Effector memory CD8-positive, alpha-beta T cell (primary cell): ENCODE data around the gene ADGRL3.

Experiments used
- ATAC-seq: fragments of 150-1000 bp; cut with Tn5 transposase; replicated peaks from 2 replicates; pipeline ENCODE4 v1.10.0; 2021; ENCODE audit warnings: mild to moderate bottlenecking, moderate library complexity
- DNase-seq, 3 experiments: peaks; one replicate each; pipeline ENCODE4 v3.0.0; 2021
- H3K27ac Mint-ChIP-seq, 2 donors: one replicate each; pipeline ENCODE4 v1.8.0; 2022; ENCODE audit warnings: mild to moderate bottlenecking in 2 of 2, mixed read lengths in 2 of 2, moderate library complexity in 2 of 2
- H3K27me3 Mint-ChIP-seq, 2 donors: one replicate each; pipeline ENCODE4 v1.8.0; 2022; ENCODE audit warnings: mixed read lengths in 2 of 2
- H3K36me3 Mint-ChIP-seq: one replicate; pipeline ENCODE4 v1.8.0; 2022; ENCODE audit warnings: mild to moderate bottlenecking, moderate library complexity, mixed read lengths; ENCODE audit not compliant: insufficient read depth
- H3K4me1 Mint-ChIP-seq, 2 donors: one replicate each; pipeline ENCODE4 v1.8.0; 2022; ENCODE audit warnings: low read depth in 2 of 2, mixed read lengths in 2 of 2
- H3K4me3 Mint-ChIP-seq, 2 donors: one replicate each; pipeline ENCODE4 v1.8.0; 2022; ENCODE audit warnings: mild to moderate bottlenecking in 2 of 2, mixed read lengths in 2 of 2, moderate library complexity in 2 of 2
- H3K9me3 Mint-ChIP-seq, 2 donors: one replicate each; pipeline ENCODE4 v1.8.0; 2022; ENCODE audit warnings: mixed read lengths in 2 of 2

The ADGRL3 gene

DNA sequence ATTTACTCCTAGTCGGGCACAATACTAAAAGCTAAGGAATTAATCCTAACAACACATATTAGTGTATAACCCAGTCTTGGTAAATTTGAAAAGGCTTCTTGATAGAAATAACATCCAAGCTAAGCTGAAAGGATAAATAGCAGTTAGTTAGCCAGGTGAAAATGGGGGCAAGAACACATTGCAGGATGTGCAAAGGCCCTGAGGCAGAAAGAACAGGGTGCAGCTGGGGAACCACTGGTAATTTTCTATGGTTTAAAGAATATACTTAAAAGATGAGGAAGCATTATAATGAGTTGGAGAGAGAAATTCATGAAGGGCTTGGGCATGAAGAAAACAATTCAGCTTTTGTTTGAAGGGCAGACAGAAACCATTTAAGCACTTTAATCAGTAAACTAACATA, 689.0 kb downstream of the ADGRL3 start:
- H3K4me1 Mint-ChIP-seq: no peaks in the 10 kb centered on the region
- H3K36me3 Mint-ChIP-seq: no peaks in the 10 kb centered on the region
- H3K27ac Mint-ChIP-seq: no peak overlapping the region
- H3K27me3 Mint-ChIP-seq: no peaks in the 10 kb centered on the region
- peaks cover 0 to 10% of the 10 kb centered on the region in 2 donors for H3K9me3 Mint-ChIP-seq
- DNase-seq: no peak
- ATAC-seq: no peak
- H3K4me3 Mint-ChIP-seq: no peak overlapping the region

DNA sequence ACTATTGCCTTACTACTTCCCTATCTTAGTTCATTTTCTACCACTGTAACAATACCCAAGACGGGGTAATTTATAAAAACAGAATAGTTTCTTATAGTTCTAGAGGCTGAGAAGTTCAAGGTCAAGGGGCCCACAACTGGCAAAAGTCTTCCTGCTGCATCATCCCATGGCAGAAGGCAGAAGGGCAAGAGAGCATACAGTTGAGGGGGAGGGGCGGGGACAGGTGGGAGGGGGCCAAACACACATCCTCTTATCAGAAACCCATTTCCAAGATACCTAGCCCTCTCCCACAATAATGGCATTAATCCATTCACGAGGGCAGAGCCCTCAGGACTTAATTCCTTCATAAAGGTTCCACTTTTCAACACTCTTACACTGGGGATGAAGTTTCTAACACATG, 690.2 kb downstream of the ADGRL3 start:
- Mint-ChIP-seq H3K4me1 (no peaks in the 10 kb centered on the region), H3K4me3 (no peak overlapping the region), H3K36me3 (no peaks in the 10 kb centered on the region), H3K27me3 (no peaks in the 10 kb centered on the region), H3K9me3 (peaks cover 0 to 12% of the 10 kb centered on the region in 2 donors), H3K27ac (no peak overlapping the region)
- ATAC-seq (no peak), DNase-seq (no peak)

DNA sequence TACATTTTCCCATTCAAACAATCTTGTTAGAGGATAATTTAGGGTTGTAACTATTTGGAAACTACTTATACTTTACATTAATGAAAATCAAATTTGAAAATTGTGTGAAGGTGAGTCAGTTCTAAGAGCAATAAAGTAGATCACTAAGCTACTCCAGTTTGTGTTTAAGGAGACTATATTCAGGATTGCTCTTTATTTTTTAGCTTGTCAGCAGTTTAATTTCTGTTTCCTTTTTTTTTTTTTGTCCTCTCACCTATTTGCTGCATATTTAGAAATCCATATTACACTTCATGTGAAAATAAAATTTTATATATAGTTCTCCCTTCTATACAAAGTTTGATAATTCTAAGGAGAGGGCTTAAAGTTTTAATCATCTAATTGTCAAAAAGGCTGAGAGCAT, 691.8 kb downstream of the ADGRL3 start:
- Mint-ChIP-seq H3K9me3 (peaks cover 0 to 12% of the 10 kb centered on the region in 2 donors), H3K4me3 (no peak overlapping the region), H3K36me3 (no peaks in the 10 kb centered on the region), H3K4me1 (no peaks in the 10 kb centered on the region), H3K27me3 (no peaks in the 10 kb centered on the region), H3K27ac (no peak overlapping the region)
- no peak for DNase-seq
- no peak for ATAC-seq

DNA sequence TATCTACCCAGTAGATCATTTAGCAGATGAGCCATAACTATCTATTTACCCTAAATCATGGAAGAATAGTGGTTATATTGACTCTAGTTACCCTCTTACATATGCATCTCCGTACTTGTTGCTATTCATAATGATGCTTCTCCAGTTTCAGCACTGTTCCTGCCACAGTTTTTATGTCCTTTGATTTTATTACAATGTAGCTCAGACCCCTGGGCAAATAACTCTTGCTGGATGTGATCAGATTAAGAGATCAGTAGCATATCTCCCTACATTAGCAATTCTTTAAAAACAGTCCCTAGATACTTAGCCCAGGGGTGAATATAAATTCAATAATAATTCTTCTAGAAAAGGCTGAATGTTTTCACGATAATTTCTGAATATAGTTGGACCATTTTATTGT, 696.5 kb downstream of the ADGRL3 start:
- Mint-ChIP-seq H3K27me3 (no peaks in the 10 kb centered on the region), H3K27ac (no peak overlapping the region), H3K36me3 (no peaks in the 10 kb centered on the region), H3K9me3 (peaks cover 5 to 8% of the 10 kb centered on the region in 2 donors), H3K4me3 (no peak overlapping the region), H3K4me1 (no peaks in the 10 kb centered on the region)
- no peak for DNase-seq
- ATAC-seq: no peak

DNA sequence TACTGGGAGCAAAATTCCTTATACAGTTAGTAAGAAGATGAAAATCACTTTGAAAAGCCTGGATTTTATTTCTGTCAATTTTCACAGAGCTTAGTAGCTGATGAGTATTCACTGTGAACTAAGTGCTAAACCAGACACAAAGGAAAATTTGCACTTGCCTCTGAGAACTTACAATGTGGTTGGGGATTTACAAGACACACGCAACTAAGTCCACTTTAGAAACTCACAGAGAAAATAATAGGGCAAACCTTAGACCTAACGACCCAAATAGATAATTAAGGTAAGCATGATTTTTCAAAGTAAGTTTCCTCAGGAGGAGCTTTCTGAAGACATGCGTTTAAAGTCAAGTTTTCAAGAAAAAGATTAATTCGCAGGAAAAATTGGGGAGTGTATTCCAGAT, 708.9 kb downstream of the ADGRL3 start:
- no peak for ATAC-seq
- DNase-seq: no peak
- Mint-ChIP-seq H3K4me1 (no peaks in the 10 kb centered on the region), H3K4me3 (no peak overlapping the region), H3K36me3 (no peaks in the 10 kb centered on the region), H3K27ac (no peak overlapping the region), H3K27me3 (no peaks in the 10 kb centered on the region), H3K9me3 (peaks cover 0 to 3% of the 10 kb centered on the region in 2 donors)

DNA sequence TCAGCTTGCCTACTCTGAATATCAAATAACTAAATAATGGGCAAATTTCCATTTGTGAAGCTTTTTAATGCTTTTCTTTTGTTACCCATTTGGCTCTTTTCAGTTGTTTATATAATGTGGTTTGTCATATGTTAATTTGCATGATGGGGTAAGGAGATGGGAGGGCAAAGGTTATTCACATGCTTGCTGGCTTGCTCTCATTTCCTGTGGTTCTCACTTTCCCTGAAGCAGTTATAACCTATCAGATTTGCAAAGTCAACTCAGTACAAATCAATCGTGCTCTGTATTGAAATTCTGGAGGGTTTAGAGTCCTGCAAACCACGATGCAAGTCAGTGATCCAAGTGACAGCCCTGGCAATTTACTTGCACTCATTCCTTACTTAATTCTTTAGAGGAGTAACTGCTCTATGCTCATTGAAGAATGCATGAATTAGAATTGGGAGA, 711.2 kb downstream of the ADGRL3 start:
- no peak overlapping the region for H3K4me3 Mint-ChIP-seq
- DNase-seq (no peak), ATAC-seq (no peak)
- H3K27me3 Mint-ChIP-seq: no peaks in the 10 kb centered on the region
- H3K4me1 Mint-ChIP-seq: no peaks in the 10 kb centered on the region
- no peaks in the 10 kb centered on the region for H3K36me3 Mint-ChIP-seq
- H3K9me3 Mint-ChIP-seq: peaks cover 0 to 6% of the 10 kb centered on the region in 2 donors
- no peak overlapping the region for H3K27ac Mint-ChIP-seq

DNA sequence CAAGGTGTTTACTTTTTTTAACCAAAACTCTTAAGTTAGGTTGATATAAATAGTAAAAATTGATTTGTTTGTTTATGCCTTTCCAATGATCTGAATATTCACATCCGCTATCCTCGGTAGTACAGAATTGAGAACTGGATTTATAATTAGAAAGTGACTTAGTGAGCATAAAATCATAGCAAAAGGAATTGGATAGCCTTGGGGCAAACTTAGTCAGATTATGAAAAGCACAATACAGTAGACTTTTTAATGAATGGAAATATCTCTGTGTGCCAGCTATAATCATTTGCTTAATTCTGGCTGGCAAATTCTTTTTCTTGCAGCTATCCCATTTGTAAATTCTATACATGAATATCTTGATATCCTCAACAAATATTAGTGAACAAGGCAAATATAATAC, 713.5 kb downstream of the ADGRL3 start:
- no peaks in the 10 kb centered on the region for H3K36me3 Mint-ChIP-seq
- H3K27me3 Mint-ChIP-seq: no peaks in the 10 kb centered on the region
- no peak for ATAC-seq
- peaks cover 12 to 15% of the 10 kb centered on the region in 2 donors for H3K9me3 Mint-ChIP-seq
- no peak for DNase-seq
- no peak overlapping the region for H3K27ac Mint-ChIP-seq
- no peak overlapping the region for H3K4me3 Mint-ChIP-seq
- no peaks in the 10 kb centered on the region for H3K4me1 Mint-ChIP-seq

DNA sequence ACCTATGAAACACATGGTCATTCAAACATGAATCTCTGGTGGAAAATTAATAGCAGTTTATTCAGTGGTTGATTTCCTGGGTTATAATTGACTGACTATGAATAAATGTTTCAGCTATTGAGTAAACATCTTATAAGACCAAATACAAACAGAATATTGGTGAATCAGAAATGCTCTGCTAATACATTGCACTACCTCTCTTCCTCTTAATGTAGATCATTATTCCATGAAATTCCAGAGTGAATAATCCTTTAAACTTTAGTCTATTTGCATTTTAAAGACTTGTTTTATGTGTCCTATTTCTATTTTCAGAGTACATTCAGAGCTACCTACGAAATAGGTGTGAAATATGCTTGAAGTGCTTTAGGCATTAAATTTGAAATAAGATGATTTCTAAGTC, 715.4 kb downstream of the ADGRL3 start:
- Mint-ChIP-seq H3K27me3 (no peaks in the 10 kb centered on the region), H3K27ac (no peak overlapping the region), H3K4me3 (no peak overlapping the region), H3K4me1 (no peaks in the 10 kb centered on the region), H3K9me3 (peaks cover 12 to 16% of the 10 kb centered on the region in 2 donors), H3K36me3 (no peaks in the 10 kb centered on the region)
- ATAC-seq: no peak
- no peak for DNase-seq

DNA sequence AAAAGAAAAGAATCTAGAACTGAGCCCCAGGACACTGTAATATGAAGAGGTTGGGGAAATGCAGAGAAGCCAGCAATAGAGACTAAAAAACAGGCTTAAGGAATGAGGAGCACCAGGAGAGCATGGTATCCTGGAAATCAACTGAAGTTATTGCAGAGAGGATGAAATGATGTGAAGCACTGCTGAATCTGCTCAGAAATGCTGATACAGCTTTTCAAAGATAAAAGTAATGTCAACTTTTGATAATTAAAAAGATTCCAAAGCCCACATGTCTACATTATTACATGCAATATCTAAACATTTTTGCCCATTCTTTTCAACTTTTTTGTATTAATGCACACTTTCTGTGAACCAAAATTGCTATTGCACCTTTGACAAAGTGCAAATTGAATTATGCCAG, 718.4 kb downstream of the ADGRL3 start:
- peaks cover 9 to 16% of the 10 kb centered on the region in 2 donors for H3K9me3 Mint-ChIP-seq
- no peak overlapping the region for H3K27ac Mint-ChIP-seq
- ATAC-seq (no peak), DNase-seq (no peak)
- no peaks in the 10 kb centered on the region for H3K4me1 Mint-ChIP-seq
- no peaks in the 10 kb centered on the region for H3K36me3 Mint-ChIP-seq
- no peak overlapping the region for H3K4me3 Mint-ChIP-seq
- H3K27me3 Mint-ChIP-seq: no peaks in the 10 kb centered on the region

DNA sequence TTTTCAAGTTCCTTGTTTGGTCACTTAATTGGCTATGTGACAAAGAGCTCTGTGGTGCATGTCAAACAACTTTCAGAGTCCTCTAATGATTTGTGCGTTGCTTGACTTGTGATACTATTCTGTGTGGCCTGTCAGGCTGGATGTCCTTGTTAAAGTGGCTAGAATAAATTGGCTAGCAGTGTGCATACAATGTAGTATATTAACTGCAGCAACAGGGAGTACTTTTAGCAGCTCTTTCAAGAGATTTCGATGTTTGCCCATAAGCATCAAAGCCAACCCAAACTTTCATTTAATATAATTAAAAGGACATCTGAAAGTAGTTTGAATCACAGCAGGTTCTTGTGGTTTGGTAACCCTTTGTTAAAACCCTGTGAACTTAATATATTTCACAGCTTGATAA, 718.9 kb downstream of the ADGRL3 start:
- peaks cover 9 to 16% of the 10 kb centered on the region in 2 donors for H3K9me3 Mint-ChIP-seq
- DNase-seq: no peak
- no peak for ATAC-seq
- H3K36me3 Mint-ChIP-seq: no peaks in the 10 kb centered on the region
- no peaks in the 10 kb centered on the region for H3K27me3 Mint-ChIP-seq
- no peak overlapping the region for H3K4me3 Mint-ChIP-seq
- no peak overlapping the region for H3K27ac Mint-ChIP-seq
- no peaks in the 10 kb centered on the region for H3K4me1 Mint-ChIP-seq

DNA sequence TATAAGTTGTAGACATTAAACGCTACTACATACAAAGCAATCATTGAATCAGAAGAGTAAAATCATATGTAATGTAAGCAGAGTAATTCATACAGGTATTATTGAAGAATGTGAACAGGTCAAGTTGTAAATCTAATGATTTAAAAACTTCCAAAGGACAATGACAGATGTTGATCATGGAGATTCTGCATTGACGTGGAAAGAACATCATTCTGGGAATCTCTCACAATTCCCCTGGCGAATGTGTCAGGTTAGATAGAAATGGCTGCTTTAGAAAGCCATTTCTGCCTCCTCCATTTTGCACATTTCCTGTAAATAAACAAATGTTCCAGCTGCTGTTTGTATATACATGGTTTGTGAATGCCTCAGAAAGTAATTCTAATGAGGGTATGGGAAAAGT, 719.4 kb downstream of the ADGRL3 start:
- no peak overlapping the region for H3K27ac Mint-ChIP-seq
- H3K27me3 Mint-ChIP-seq: no peaks in the 10 kb centered on the region
- no peaks in the 10 kb centered on the region for H3K4me1 Mint-ChIP-seq
- H3K36me3 Mint-ChIP-seq: no peaks in the 10 kb centered on the region
- no peak overlapping the region for H3K4me3 Mint-ChIP-seq
- peaks cover 9 to 16% of the 10 kb centered on the region in 2 donors for H3K9me3 Mint-ChIP-seq
- no peak for ATAC-seq
- no peak for DNase-seq

DNA sequence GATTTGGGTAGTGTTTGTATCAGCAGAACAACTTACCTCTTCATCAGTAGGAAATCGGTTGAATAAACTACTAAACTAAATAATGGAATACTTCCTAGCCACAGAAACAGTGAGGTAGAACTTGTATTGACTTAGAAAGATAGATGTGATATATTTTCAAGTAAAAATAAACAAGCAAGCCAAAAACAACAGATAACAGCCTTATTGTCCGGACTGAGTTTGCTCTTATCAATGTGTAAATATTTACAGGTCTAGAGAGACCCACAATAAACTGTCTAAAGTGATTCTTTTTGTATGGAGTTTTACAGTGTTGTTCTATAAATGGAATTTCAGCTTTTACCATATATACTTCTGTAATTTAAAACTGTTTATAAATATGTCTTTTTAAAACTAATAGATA, 721.8 kb downstream of the ADGRL3 start:
- no peak overlapping the region for H3K4me3 Mint-ChIP-seq
- H3K36me3 Mint-ChIP-seq: no peaks in the 10 kb centered on the region
- no peak overlapping the region for H3K27ac Mint-ChIP-seq
- ATAC-seq (no peak), DNase-seq (no peak)
- no peaks in the 10 kb centered on the region for H3K27me3 Mint-ChIP-seq
- peaks cover 14 to 16% of the 10 kb centered on the region in 2 donors for H3K9me3 Mint-ChIP-seq
- no peaks in the 10 kb centered on the region for H3K4me1 Mint-ChIP-seq

DNA sequence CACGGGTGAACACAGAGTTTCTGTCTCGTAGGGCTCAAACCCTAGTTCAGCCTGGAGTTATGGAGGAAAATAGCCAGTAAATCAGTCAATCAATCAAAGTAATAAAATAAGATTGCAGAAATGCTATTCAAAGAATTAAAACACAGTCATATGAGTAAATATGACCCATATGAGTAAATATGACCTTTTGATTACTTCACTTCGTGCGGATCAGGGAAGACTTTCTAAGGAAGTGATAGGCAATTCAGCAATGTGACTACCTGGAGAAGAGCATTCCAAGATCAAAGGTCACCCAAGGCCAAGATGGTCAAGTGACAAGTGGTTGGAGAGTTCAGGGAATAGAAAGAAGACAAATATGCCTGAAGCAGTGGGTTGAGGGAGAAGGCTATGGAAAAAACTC, 722.6 kb downstream of the ADGRL3 start:
- no peaks in the 10 kb centered on the region for H3K4me1 Mint-ChIP-seq
- H3K27ac Mint-ChIP-seq: no peak overlapping the region
- DNase-seq (no peak), ATAC-seq (no peak)
- no peaks in the 10 kb centered on the region for H3K27me3 Mint-ChIP-seq
- no peaks in the 10 kb centered on the region for H3K36me3 Mint-ChIP-seq
- H3K4me3 Mint-ChIP-seq: no peak overlapping the region
- H3K9me3 Mint-ChIP-seq: peaks cover 9 to 11% of the 10 kb centered on the region in 2 donors

DNA sequence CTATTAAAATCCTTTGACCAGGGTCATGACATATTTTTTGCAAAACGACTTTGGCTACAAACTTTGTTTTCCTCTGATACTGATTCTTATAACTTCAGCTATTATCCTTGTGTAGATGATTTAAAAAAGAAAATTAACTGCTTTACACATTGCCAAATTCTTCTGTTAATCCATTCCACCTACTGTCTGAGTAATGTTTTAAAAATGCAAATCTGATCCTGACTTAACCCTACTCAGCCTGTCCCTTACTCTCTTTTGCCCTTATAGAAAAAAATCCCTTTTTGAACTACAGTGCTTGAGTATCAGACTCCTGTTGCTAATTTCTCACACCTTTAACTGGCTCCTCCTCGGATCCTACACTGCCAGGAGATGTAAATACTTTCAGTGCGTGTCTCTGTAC, 723.1 kb downstream of the ADGRL3 start:
- Mint-ChIP-seq H3K4me3 (no peak overlapping the region), H3K36me3 (no peaks in the 10 kb centered on the region), H3K27me3 (no peaks in the 10 kb centered on the region), H3K4me1 (no peaks in the 10 kb centered on the region), H3K27ac (no peak overlapping the region), H3K9me3 (peaks cover 5 to 8% of the 10 kb centered on the region in 2 donors)
- DNase-seq (no peak), ATAC-seq (no peak)

DNA sequence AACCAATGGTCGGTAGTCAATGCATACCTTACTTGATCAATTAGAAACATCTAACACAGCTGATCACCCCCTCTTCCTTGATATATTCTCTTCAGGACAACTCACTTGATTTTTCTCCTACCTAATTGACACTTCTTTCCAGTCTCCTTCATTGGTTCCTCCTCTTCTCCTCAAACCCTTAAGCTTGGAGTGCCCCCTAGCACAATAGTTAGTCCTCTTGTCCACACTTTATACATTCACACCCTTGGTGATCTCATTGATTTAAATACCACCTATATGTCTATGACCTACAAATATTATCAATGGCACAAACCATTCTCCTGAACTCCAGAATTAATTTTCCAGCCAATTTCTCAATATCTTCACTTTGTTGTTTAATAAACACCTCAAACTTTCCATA, 724.0 kb downstream of the ADGRL3 start:
- Mint-ChIP-seq H3K36me3 (no peaks in the 10 kb centered on the region), H3K9me3 (peaks cover 0 to 8% of the 10 kb centered on the region in 2 donors), H3K4me3 (no peak overlapping the region), H3K4me1 (no peaks in the 10 kb centered on the region), H3K27me3 (no peaks in the 10 kb centered on the region), H3K27ac (no peak overlapping the region)
- no peak for ATAC-seq
- no peak for DNase-seq
